K562 (cell line): ENCODE data around the gene KLHL22. TPM values are rescaled to one million over a fixed set of nuclear protein-coding genes. Genes with fewer than 3 reads are reported as not detected.

Experiments
- ATF2 ChIP-seq: sonication (generic); formaldehyde crosslinking; IDR thresholded peaks from 2 replicates; pipeline ENCODE4 v1.8.1; 2022; ENCODE audit warnings: missing genetic modification reagents
- BHLHE40 ChIP-seq: IDR thresholded peaks from 2 replicates; pipeline ENCODE4 v1.6.1; 2011; ENCODE audit warnings: low read length, improper control_type of control experiment
- CBFB ChIP-seq: sonication (generic); formaldehyde crosslinking; IDR thresholded peaks from 2 replicates; pipeline ENCODE4 v1.4.0; 2020; ENCODE audit warnings: mild to moderate bottlenecking, missing genetic modification reagents
- FOXP1 ChIP-seq: sonication (generic); formaldehyde crosslinking; IDR thresholded peaks from 2 replicates; pipeline ENCODE4 v1.8.0; 2022; ENCODE audit warnings: mild to moderate bottlenecking, missing genetic modification reagents
- HIVEP1 ChIP-seq: fragments of 250-450 bp; sonication (Bioruptor Pico); IDR thresholded peaks from 2 replicates; pipeline ENCODE4 v1.4.0; 2020; ENCODE audit warnings: mild to moderate bottlenecking
- MYBL2 ChIP-seq, 2 experiments: fragments of 450-650 bp in 1 of 2; sonication (generic) in 1 of 2; formaldehyde crosslinking in 1 of 2; IDR thresholded peaks; 2 replicates each; pipeline versions ENCODE4 v1.6.1 to v1.8.1; 2017 to 2022; ENCODE audit warnings: borderline replicate concordance in 1 of 2, inconsistent platforms in 1 of 2, low read depth in 1 of 2, mild to moderate bottlenecking in 1 of 2, missing genetic modification reagents in 1 of 2, moderate library complexity in 1 of 2
- NFXL1 ChIP-seq: fragments of 450-650 bp; formaldehyde crosslinking; IDR thresholded peaks from 2 replicates; pipeline ENCODE4 v1.4.0; 2021; ENCODE audit warnings: mild to moderate bottlenecking
- NR2C2 ChIP-seq, 2 experiments: fragments of 200-800 bp in 1 of 2; sonication (Bioruptor generic) in 1 of 2; sonication (generic) in 1 of 2; formaldehyde crosslinking in 1 of 2; IDR thresholded peaks; 2 replicates each; pipeline versions ENCODE4 v1.6.1 to v1.8.0; 2016 to 2022; ENCODE audit warnings: mild to moderate bottlenecking in 1 of 2, missing compliant biosample characterization in 1 of 2, missing genetic modification characterization in 1 of 2, missing genetic modification reagents in 1 of 2
- PTRF ChIP-seq: fragments of 450-650 bp; IDR thresholded peaks from 2 replicates; pipeline ENCODE4 v1.6.1; 2016; ENCODE audit warnings: mild to moderate bottlenecking, missing genetic modification characterization, missing compliant biosample characterization
- TEAD4 ChIP-seq, 2 experiments: sonication (generic) in 1 of 2; formaldehyde crosslinking in 1 of 2; IDR thresholded peaks; 2 replicates each; pipeline versions ENCODE4 v1.6.1 to v1.8.0; 2012 to 2022; ENCODE audit warnings: borderline replicate concordance in 1 of 2, inconsistent platforms in 1 of 2, low read length in 1 of 2, mild to moderate bottlenecking in 1 of 2, missing genetic modification reagents in 1 of 2
- USF1 ChIP-seq: sonication (generic); formaldehyde crosslinking; IDR thresholded peaks from 2 replicates; pipeline ENCODE4 v1.9.0; 2022; ENCODE audit warnings: mild to moderate bottlenecking, missing genetic modification reagents
- ZHX1 ChIP-seq: fragments of 150-350 bp; conservative IDR thresholded peaks from 2 replicates; pipeline ENCODE4 v1.6.1; 2014; ENCODE audit warnings: low read length
- ZNF121 ChIP-seq: sonication (generic); formaldehyde crosslinking; conservative IDR thresholded peaks from 2 replicates; pipeline ENCODE4 v1.8.0; 2022; ENCODE audit warnings: missing genetic modification reagents
- ZNF282 ChIP-seq: sonication (generic); formaldehyde crosslinking; IDR thresholded peaks from 2 replicates; pipeline ENCODE4 v1.8.1; 2023; ENCODE audit warnings: missing genetic modification reagents
- ZNF780A ChIP-seq: fragments of 250-450 bp; sonication (Bioruptor Pico); IDR thresholded peaks from 2 replicates; pipeline ENCODE4 v1.5.0; 2021; ENCODE audit warnings: mild to moderate bottlenecking
- polyA plus RNA-seq, 8 experiments: library from polyadenylated mRNA; depleted of rRNA in 4 of 8; stranded (reverse) in 5 of 8; unstranded in 3 of 8; fragments of >200 nt; fragmentation: Nextera tagmentation in 2 of 8; fragmentation: Illumina TruSeq in 1 of 8; extraction: Ambion mirVana in 2 of 8; extraction: Trizol in 1 of 8; gene quantifications; 2 replicates each; pipeline versions ENCODE4 v1.2.1 to v1.2.3, GENCODE V29; 2011 to 2014; ENCODE audit warnings: inconsistent platforms in 1 of 8, missing spikeins in 1 of 8
- total RNA-seq, 7 experiments: library from RNA; depleted of rRNA in 6 of 7; stranded (reverse); fragments of >200 nt in 6 of 7; fragmentation: Illumina TruSeq in 2 of 7; extraction: Trizol in 2 of 7; gene quantifications; 2 replicates each; pipeline versions ENCODE4 v1.2.1 to v1.2.3, GENCODE V29; 2011 to 2021; ENCODE audit warnings: low replicate concordance in 1 of 7
- TF ChIP-seq, protein P1 (sequence below): fragments of 450-650 bp; IDR thresholded peaks from 2 replicates; pipeline ENCODE4 v1.6.1; 2018; ENCODE audit not compliant: partially characterized antibody

Gene KLHL22
- total and polyA plus RNA-seq, 9 of the 15 experiments (the other 6 are each of a cell fraction or from before 2014, with no cell fraction given) = 1.3 to 25.6 (median 15.2) TPM

GRCh38 chr22:20446383-20446970 lies 49.1 kb downstream of the KLHL22 start (continued):
- TF ChIP-seq TEAD4 (IDR thresholded peaks at IDR 0.05; ENCODE audit: low read length) = no peak
- TF ChIP-seq TEAD4 (CRISPR knock-in tag; IDR thresholded peaks at IDR 0.05; ENCODE audit: borderline replicate concordance) = peak; percentile 51; the same call in 1 of the 2 replicates
- TF ChIP-seq ATF2 (CRISPR knock-in tag) = 0 out of 2 replicates have a peak, but pooled peaks have one; percentile 49
- no peak for TF ChIP-seq NFXL1 (CRISPR knock-in tag)
- TF ChIP-seq HIVEP1 (CRISPR knock-in tag) = no peak
- no peak; the same call in 1 of the 2 replicates for TF ChIP-seq USF1 (CRISPR knock-in tag)
- 0 out of 2 replicates have a peak, but pooled peaks have one; percentile 48 for TF ChIP-seq ZNF282
- 0 out of 2 replicates have a peak, but pooled peaks have one; percentile 42 for TF ChIP-seq CBFB (CRISPR knock-in tag)
- TF ChIP-seq FOXP1 (CRISPR knock-in tag) = peak; percentile 26; the same call in 1 of the 2 replicates
- TF ChIP-seq NR2C2 (CRISPR knock-in tag; IDR thresholded peaks at IDR 0.05) = peak; percentile 73; the same call in 1 of the 2 replicates
- TF ChIP-seq NR2C2 (tag; IDR thresholded peaks at IDR 0.05) = peak; percentile 28; the same call in 1 of the 2 replicates
- no peak for TF ChIP-seq ZNF121 (CRISPR knock-in tag)
- TF ChIP-seq BHLHE40 = 0 out of 2 replicates have a peak, but pooled peaks have one; percentile 14
- no peak for TF ChIP-seq MYBL2 (IDR thresholded peaks at IDR 0.05; ENCODE audit: low read depth)
- TF ChIP-seq MYBL2 (CRISPR knock-in tag; IDR thresholded peaks at IDR 0.05; ENCODE audit: borderline replicate concordance) = 0 out of 2 replicates have a peak, but pooled peaks have one; percentile 41
- TF ChIP-seq ZNF780A (CRISPR knock-in tag) = no peak
- TF ChIP-seq, protein P1, sequence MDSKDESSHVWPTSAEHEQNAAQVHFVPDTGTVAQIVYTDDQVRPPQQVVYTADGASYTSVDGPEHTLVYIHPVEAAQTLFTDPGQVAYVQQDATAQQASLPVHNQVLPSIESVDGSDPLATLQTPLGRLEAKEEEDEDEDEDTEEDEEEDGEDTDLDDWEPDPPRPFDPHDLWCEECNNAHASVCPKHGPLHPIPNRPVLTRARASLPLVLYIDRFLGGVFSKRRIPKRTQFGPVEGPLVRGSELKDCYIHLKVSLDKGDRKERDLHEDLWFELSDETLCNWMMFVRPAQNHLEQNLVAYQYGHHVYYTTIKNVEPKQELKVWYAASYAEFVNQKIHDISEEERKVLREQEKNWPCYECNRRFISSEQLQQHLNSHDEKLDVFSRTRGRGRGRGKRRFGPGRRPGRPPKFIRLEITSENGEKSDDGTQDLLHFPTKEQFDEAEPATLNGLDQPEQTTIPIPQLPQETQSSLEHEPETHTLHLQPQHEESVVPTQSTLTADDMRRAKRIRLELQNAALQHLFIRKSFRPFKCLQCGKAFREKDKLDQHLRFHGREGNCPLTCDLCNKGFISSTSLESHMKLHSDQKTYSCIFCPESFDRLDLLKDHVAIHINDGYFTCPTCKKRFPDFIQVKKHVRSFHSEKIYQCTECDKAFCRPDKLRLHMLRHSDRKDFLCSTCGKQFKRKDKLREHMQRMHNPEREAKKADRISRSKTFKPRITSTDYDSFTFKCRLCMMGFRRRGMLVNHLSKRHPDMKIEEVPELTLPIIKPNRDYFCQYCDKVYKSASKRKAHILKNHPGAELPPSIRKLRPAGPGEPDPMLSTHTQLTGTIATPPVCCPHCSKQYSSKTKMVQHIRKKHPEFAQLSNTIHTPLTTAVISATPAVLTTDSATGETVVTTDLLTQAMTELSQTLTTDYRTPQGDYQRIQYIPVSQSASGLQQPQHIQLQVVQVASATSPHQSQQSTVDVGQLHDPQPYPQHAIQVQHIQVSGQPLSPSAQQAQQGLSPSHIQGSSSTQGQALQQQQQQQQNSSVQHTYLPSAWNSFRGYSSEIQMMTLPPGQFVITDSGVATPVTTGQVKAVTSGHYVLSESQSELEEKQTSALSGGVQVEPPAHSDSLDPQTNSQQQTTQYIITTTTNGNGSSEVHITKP = peak; percentile 72
- TF ChIP-seq PTRF (tag) = no peak
- no peak for TF ChIP-seq ZHX1
